NCI-H1092 treated with DMSO at 0.1 percent for 48 hours (cell line): ENCODE results near the gene PCDHB7.
"Not testable (repeated sequence)": the region's sequence is repeated elsewhere in the genome, so short reads cannot be mapped to it uniquely, and the experiment has no call there.

ENCODE experiments used
- DNase-seq: peaks from one replicate; lab custom pipeline; 2025; lab: John Stamatoyannopoulos, UW

PCDHB7 gene

GRCh38 chr5:141180313-141180712 lies 7.9 kb downstream of the PCDHB7 start:
- DNase-seq = no peak

DNA sequence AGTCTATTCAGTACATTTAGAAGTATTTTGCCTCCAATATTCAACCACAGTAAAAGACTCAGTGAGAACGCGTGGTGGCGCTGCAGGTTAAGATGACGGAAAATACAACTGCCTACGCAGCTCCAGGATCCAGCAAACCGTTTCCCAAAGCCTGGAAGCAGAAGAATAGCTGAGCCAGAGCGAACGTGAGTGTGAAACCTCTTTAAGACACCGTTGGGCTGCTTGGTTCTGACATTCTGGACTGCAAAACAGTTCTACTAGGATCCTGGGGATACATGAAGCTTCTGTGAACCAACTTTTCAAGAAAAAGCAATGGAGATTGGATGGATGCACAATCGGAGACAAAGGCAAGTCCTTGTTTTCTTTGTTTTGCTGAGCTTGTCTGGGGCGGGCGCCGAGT lies 9.8 kb downstream of the PCDHB7 start, which contains the start of gene PCDHB16:
Gene PCDHB16 (plus strand): TSS at position 140 of the 400 bp plus-strand sequence. CDS start 173 bp downstream, at position 313.
- peak; percentile 24 for DNase-seq

DNA sequence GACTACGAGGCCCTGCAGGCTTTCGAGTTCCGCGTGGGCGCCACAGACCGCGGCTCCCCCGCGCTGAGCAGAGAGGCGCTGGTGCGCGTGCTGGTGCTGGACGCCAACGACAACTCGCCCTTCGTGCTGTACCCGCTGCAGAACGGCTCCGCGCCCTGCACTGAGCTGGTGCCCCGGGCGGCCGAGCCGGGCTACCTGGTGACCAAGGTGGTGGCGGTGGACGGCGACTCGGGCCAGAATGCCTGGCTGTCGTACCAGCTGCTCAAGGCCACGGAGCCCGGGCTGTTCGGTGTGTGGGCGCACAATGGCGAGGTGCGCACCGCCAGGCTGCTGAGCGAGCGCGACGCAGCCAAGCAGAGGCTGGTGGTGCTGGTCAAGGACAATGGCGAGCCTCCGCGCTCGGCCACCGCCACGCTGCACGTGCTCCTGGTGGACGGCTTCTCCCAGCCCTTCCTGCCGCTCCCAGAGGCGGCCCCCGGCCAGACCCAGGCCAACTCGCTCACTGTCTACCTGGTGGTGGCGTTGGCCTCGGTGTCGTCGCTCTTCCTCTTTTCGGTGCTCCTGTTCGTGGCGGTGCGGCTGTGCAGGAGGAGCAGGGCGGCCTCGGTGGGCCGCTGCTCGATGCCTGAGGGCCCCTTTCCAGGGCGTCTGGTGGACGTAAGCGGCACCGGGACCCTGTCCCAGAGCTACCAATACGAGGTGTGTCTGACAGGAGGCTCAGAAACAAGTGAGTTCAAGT lies 11.8 kb downstream of the PCDHB7 start:
- not testable (repeated sequence) for DNase-seq

GRCh38 chr5:141186897-141187512 lies 14.6 kb downstream of the PCDHB7 start, which contains the start of gene PCDHB9:
PCDHB9 (plus strand) TSS chr5:141187161; CDS start chr5:141187319, 158 bp downstream.
- peak; percentile 27 for DNase-seq

DNA sequence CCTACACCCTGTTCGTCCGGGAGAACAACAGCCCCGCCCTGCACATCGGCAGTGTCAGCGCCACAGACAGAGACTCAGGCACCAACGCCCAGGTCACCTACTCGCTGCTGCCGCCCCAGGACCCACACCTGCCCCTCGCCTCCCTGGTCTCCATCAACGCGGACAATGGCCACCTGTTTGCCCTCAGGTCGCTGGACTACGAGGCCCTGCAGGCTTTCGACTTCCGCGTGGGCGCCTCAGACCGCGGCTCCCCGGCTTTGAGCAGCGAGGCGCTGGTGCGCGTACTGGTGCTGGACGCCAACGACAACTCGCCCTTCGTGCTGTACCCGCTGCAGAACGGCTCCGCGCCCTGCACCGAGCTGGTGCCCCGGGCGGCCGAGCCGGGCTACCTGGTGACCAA lies 16.2 kb downstream of the PCDHB7 start:
- DNase-seq = not testable (repeated sequence)

- DNase-seq = not testable (repeated sequence)
These were observed 16.7 kb downstream of the PCDHB7 start for GRCh38 chr5:141189131-141189530.

DNA sequence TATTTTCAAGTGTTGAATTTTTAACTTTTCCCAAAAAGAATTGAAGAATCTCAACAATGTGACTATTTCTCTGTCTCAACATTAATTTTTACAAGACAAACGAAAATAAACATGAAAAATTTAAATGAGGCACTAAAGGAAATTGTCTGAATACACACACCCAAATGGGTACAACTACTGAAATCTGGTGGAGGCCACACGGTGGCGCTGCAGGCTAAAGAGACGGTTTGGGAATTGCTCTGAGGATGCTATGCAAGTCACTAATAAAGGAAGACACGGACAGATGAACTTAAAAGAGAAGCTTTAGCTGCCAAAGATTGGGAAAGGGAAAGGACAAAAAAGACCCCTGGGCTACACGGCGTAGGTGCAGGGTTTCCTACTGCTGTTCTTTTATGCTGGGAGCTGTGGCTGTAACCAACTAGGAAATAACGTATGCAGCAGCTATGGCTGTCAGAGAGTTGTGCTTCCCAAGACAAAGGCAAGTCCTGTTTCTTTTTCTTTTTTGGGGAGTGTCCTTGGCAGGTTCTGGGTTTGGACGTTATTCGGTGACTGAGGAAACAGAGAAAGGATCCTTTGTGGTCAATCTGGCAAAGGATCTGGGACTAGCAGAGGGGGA lies 19.8 kb downstream of the PCDHB7 start, which contains the start of gene PCDHB10:
Gene PCDHB10 (plus strand): TSS at position 244 of the 616 bp plus-strand sequence. CDS start 200 bp downstream, at position 444.
- no peak for DNase-seq

- not testable (repeated sequence) for DNase-seq
These were observed 21.9 kb downstream of the PCDHB7 start for GRCh38 chr5:141194332-141194731.

DNA sequence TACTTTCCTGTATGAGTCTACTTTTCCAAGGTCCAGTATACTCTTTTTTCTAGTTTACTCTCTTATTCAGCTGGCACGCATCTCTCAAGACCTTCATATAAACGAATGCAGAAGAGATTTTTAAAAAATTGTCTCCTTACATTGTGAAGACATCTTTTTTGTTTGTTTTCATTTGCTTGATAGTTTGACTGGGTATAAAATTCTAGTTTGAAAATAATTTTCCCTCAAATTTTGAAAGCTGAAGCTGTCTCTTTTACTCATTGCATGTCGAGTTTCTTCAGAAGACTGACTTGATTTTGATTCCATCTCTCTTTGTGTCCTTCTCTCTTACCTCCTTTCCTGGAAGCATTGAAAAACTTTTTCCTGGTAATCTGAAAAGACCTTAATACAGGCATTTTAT lies 23.9 kb downstream of the PCDHB7 start:
- no peak for DNase-seq

GRCh38 chr5:141199359-141200235 lies 27.2 kb downstream of the PCDHB7 start, which contains the start of gene PCDHB11:
PCDHB11 (plus strand) TSS chr5:141199627; CDS start chr5:141199775, 148 bp downstream.
- DNase-seq = no peak

DNA sequence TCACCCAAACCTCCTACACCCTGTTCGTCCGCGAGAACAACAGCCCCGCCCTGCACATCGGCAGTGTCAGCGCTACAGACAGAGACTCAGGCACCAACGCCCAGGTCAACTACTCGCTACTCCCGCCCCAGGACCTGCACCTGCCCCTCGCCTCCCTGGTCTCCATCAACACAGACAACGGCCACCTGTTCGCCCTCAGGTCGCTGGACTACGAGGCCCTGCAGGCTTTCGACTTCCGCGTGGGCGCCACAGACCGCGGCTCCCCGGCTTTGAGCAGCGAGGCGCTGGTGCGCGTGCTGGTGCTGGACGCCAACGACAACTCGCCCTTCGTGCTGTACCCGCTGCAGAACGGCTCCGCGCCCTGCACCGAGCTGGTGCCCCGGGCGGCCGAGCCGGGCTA lies 28.7 kb downstream of the PCDHB7 start:
- DNase-seq = not testable (repeated sequence)

DNA sequence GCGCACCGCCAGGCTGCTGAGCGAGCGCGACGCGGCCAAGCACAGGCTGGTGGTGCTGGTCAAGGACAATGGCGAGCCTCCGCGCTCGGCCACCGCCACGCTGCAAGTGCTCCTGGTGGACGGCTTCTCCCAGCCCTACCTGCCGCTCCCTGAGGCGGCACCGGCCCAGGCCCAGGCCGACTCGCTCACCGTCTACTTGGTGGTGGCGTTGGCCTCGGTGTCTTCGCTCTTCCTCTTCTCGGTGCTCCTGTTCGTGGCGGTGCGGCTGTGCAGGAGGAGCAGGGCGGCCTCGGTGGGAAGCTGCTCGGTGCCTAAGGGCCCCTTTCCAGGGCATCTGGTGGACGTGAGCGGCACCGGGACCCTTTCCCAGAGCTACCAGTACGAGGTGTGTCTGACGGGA lies 29.2 kb downstream of the PCDHB7 start:
- DNase-seq = not testable (repeated sequence)

DNA sequence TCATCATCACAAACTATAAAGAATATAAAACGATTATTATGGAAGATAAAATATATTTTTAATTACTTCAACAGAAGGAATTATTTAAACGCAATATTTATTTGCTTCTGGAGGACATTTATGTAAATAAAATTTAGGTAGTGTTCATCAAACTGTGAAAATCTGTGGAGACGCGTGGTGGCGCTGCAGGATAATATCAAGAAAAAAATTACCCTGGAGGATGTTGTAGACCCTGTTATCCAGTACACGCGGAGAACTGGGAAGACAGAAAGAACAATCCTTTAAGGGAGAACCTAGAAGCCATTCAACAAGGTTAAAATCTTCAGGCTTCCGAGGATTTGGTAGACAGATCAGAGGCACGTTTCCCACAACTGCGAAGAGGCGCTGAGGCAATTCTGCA lies 36.0 kb downstream of the PCDHB7 start, which contains the start of gene PCDHB12:
Gene PCDHB12 (plus strand): TSS at position 242 of the 400 bp plus-strand sequence. CDS start 189 bp downstream, outside the sequence.
- no peak for DNase-seq

GRCh38 chr5:141210281-141210680 lies 37.8 kb downstream of the PCDHB7 start:
- DNase-seq = not testable (repeated sequence)

DNA sequence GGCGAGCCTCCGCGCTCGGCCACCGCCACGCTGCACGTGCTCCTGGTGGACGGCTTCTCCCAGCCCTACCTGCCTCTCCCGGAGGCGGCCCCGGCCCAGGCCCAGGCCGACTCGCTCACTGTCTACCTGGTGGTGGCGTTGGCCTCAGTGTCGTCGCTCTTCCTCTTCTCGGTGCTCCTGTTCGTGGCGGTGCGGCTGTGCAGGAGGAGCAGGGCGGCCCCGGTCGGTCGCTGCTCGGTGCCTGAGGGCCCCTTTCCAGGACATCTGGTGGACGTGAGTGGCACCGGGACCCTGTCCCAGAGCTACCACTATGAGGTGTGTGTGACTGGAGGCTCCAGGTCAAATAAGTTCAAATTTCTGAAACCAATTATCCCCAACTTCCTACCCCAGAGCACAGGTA lies 38.4 kb downstream of the PCDHB7 start:
- DNase-seq = not testable (repeated sequence)

GRCh38 chr5:141213656-141214339 lies 41.4 kb downstream of the PCDHB7 start, which contains the start of gene PCDHB13:
PCDHB13 (plus strand) TSS chr5:141213919; CDS start chr5:141214124, 205 bp downstream.
- DNase-seq = peak; percentile 1

DNA sequence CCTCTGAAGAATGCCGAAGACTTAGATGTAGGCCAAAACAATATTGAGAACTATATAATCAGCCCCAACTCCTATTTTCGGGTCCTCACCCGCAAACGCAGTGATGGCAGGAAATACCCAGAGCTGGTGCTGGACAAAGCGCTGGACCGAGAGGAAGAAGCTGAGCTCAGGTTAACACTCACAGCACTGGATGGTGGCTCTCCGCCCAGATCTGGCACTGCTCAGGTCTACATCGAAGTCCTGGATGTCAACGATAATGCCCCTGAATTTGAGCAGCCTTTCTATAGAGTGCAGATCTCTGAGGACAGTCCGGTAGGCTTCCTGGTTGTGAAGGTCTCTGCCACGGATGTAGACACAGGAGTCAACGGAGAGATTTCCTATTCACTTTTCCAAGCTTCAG lies 42.1 kb downstream of the PCDHB7 start:
- not testable (repeated sequence) for DNase-seq

GRCh38 chr5:141215504-141215903 lies 43.1 kb downstream of the PCDHB7 start:
- DNase-seq = not testable (repeated sequence)

DNA sequence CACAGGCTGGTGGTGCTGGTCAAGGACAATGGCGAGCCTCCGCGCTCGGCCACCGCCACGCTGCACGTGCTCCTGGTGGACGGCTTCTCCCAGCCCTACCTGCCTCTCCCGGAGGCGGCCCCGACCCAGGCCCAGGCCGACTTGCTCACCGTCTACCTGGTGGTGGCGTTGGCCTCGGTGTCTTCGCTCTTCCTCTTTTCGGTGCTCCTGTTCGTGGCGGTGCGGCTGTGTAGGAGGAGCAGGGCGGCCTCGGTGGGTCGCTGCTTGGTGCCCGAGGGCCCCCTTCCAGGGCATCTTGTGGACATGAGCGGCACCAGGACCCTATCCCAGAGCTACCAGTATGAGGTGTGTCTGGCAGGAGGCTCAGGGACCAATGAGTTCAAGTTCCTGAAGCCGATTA lies 43.6 kb downstream of the PCDHB7 start:
- not testable (repeated sequence) for DNase-seq

GRCh38 chr5:141223112-141223783 lies 50.8 kb downstream of the PCDHB7 start, which contains the start of gene PCDHB14:
PCDHB14 (plus strand) TSS chr5:141223343; CDS start chr5:141223506, 163 bp downstream.
- DNase-seq = peak; percentile 40
